ENCODE measurements around the gene PLSCR3.

DNA sequence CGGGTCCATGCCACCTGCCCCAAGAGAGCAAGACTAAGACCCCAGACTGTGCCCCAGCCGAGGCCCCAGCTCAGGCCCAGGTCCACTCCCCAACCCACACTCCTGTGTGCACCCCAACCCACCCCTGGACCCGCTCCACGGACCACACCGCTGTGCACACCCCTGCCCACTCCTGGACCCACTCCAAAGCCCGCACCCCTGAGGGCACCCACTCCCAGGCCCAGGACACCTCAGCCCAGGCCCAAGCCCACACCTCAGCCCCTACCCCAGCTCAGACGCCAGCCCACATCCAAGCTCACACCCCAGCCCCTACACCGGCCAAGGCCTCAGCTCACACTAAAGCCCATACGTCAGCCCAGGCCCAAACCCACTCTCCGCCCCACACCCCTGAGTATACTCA is 35.4 kb upstream of the PLSCR3 start:
- TF ChIP-seq, protein P1, sequence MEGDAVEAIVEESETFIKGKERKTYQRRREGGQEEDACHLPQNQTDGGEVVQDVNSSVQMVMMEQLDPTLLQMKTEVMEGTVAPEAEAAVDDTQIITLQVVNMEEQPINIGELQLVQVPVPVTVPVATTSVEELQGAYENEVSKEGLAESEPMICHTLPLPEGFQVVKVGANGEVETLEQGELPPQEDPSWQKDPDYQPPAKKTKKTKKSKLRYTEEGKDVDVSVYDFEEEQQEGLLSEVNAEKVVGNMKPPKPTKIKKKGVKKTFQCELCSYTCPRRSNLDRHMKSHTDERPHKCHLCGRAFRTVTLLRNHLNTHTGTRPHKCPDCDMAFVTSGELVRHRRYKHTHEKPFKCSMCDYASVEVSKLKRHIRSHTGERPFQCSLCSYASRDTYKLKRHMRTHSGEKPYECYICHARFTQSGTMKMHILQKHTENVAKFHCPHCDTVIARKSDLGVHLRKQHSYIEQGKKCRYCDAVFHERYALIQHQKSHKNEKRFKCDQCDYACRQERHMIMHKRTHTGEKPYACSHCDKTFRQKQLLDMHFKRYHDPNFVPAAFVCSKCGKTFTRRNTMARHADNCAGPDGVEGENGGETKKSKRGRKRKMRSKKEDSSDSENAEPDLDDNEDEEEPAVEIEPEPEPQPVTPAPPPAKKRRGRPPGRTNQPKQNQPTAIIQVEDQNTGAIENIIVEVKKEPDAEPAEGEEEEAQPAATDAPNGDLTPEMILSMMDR (conservative IDR thresholded peaks at IDR 0.05 in 1 of 2, IDR thresholded peaks at IDR 0.05 in 1 of 2; ENCODE audit: low read depth in 1 of 2, low read length in 2 of 2) = no peak
- no peak for TF ChIP-seq EZH2 (IDR thresholded peaks at IDR 0.05; ENCODE audit: low read length, missing control alignments)
